VCaP (cell line): ENCODE data around the gene TVP23A.
"Not testable (repeated sequence)": the region's sequence is repeated elsewhere in the genome, so short reads cannot be mapped to it uniquely, and the experiment has no call there.

Experiments
- H3K27ac ChIP-seq: fragments of 450-650 bp; 2 replicates; pipeline ENCODE4 v1.5.1; 2017
- TF ChIP-seq, protein P1 (sequence below): fragments of 450-650 bp; conservative IDR thresholded peaks from 2 replicates; pipeline ENCODE4 v1.5.1; 2017; ENCODE audit warnings: mild to moderate bottlenecking, moderate library complexity

The TVP23A gene

GRCh38 chr16:10791048-10791447, 27.5 kb downstream of the TVP23A start:
- no peak overlapping the region for H3K27ac ChIP-seq
- TF ChIP-seq, protein P1, sequence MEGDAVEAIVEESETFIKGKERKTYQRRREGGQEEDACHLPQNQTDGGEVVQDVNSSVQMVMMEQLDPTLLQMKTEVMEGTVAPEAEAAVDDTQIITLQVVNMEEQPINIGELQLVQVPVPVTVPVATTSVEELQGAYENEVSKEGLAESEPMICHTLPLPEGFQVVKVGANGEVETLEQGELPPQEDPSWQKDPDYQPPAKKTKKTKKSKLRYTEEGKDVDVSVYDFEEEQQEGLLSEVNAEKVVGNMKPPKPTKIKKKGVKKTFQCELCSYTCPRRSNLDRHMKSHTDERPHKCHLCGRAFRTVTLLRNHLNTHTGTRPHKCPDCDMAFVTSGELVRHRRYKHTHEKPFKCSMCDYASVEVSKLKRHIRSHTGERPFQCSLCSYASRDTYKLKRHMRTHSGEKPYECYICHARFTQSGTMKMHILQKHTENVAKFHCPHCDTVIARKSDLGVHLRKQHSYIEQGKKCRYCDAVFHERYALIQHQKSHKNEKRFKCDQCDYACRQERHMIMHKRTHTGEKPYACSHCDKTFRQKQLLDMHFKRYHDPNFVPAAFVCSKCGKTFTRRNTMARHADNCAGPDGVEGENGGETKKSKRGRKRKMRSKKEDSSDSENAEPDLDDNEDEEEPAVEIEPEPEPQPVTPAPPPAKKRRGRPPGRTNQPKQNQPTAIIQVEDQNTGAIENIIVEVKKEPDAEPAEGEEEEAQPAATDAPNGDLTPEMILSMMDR = no peak

DNA sequence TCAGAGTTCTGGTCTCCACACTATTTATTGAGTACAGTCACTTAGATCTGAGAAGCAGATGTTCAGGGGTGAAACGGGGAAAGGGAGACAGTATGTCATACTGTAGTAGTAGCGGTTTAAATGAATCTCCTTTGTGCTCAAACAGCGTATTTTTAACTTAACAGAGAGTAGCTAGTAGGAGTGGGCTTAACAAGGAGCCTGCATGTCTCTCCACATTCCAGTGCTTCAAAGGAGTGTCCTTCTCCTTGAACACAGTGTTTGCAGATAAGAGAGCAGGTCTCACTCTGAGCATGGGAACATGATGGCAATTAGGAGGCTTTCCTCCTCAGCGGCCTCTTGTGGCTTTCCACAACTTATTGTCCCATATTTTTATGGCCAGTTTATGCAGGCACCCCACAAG, 30.0 kb downstream of the TVP23A start:
- not testable (repeated sequence) for H3K27ac ChIP-seq

GRCh38 chr16:10787304-10787703, 31.3 kb downstream of the TVP23A start:
- TF ChIP-seq, protein P1 = no peak
- H3K27ac ChIP-seq = no peak overlapping the region

GRCh38 chr16:10782628-10783027, 36.0 kb downstream of the TVP23A start:
- TF ChIP-seq, protein P1 = no peak
- no peak overlapping the region for H3K27ac ChIP-seq

DNA sequence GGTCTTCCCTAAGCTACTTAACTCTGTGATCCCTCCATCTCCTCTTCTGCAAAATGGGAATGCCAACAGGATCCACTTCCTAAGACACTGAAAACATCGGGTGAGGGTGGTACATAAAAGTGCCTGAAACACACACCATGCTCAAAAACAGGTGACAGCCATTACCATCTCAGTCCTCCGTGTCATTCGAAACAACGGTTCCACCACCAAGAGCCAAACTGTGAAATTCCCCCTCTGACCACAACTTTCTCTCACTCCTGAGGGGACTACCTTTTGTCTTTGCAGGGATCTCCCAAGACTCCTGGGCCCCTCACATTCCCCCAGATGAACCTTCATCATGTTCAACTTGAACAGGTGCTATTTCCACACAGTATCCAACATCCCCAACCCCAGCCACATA, 38.0 kb downstream of the TVP23A start:
- no peak overlapping the region for H3K27ac ChIP-seq

GRCh38 chr16:10779908-10780307, 38.7 kb downstream of the TVP23A start:
- not testable (repeated sequence) for H3K27ac ChIP-seq

More for the DNA sequence above, 38.0 kb downstream of the TVP23A start:
- TF ChIP-seq, protein P1 = no peak

GRCh38 chr16:10777356-10777755, 41.2 kb downstream of the TVP23A start:
- TF ChIP-seq, protein P1 = no peak

GRCh38 chr16:10776923-10777322, 41.7 kb downstream of the TVP23A start:
- not testable (repeated sequence) for H3K27ac ChIP-seq

More at GRCh38 chr16:10777356-10777755, 41.2 kb downstream of the TVP23A start:
- H3K27ac ChIP-seq = no peak overlapping the region

DNA sequence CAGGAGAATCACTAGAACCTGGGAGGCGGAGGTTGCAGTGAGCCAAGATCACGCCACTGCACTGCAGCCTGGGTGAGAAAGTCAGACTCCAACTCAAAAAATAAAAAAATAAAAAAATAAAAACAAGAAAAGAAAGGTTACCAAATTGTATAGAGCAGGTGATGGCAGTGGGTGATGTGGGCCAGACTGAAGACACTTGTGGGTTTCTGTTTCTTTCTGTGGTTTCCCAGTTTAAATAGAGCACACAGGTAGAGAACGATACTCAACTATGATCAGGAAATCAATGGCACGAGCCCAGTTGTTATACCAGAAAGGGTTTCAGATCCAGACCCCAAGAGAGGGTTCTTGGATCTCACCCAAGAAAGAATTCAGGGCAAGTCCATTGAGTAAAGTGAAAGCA, 42.3 kb downstream of the TVP23A start:
- TF ChIP-seq, protein P1 = no peak
- H3K27ac ChIP-seq = no peak overlapping the region
